ENCODE data around the gene CCDC158. TPM values are rescaled to one million over a fixed set of nuclear protein-coding genes. Genes with fewer than 3 reads are reported as not detected.
"Not testable (repeated sequence)": the region's sequence is repeated elsewhere in the genome, so short reads cannot be mapped to it uniquely, and the experiment has no call there.

CCDC158 gene
- total RNA-seq, 1 experiment from 2014 or later = not detected

DNA sequence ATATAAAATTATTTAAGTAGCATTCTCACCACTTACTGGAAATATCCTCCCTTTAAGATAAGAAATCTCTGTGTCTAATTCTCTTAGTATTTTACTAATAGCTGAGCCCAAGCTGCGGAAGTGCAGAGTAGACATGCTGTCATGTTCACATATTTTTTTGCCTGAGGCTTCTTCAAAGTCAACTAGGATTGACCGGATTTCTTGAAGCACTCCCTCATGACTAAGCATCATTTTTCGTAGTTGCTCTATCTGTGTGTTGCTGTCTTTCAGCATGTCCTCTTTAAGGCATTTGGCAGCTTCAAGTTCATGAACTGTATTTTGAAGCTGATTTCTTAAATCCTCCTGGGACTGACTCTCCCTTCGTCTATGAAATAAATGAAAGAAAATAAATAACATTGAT, 36.9 kb downstream of the CCDC158 start:
- no peak overlapping the region for H3K4me3 ChIP-seq
- DNase-seq = no peak
- H3K27me3 ChIP-seq = no peaks in the 10 kb centered on the region
- H3K36me3 ChIP-seq = no peaks in the 10 kb centered on the region
- H3K9me3 ChIP-seq = no peaks in the 10 kb centered on the region

- no peaks in the 10 kb centered on the region for H3K27me3 ChIP-seq
- H3K4me3 ChIP-seq = no peak overlapping the region
- H3K9me3 ChIP-seq = no peaks in the 10 kb centered on the region
- no peak for DNase-seq
- H3K36me3 ChIP-seq = no peaks in the 10 kb centered on the region
Observed at GRCh38 chr4:76383001-76383400, 37.9 kb downstream of the CCDC158 start.

GRCh38 chr4:76381986-76382385, 39.0 kb downstream of the CCDC158 start:
- H3K4me3 ChIP-seq = no peak overlapping the region
- DNase-seq = no peak
- H3K36me3 ChIP-seq = no peaks in the 10 kb centered on the region
- H3K27me3 ChIP-seq = no peaks in the 10 kb centered on the region
- H3K9me3 ChIP-seq = no peaks in the 10 kb centered on the region

DNA sequence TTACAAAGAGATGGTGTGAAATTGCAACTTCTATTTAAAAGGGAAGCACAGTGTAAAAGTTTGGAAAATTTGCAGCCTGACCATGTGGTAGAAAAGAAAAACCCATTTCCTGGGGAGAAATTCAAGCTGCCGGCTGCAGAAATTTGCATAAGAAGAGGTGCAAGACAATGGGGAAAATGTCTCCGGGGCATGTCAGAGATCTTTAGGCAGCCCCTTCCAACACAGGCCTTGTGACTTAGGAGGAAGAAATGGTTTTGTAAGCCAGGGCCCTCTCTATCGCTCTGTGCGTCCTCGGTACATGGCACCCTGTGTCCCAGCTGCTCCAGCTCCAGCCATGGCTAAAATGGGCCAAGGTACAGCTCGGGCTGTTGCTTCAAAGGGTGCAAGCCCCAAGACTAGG, 40.4 kb downstream of the CCDC158 start:
- no peak overlapping the region for H3K4me3 ChIP-seq

GRCh38 chr4:76377911-76378310, 43.0 kb downstream of the CCDC158 start:
- Histone ChIP-seq H3K9me3 (no peaks in the 10 kb centered on the region), H3K4me3 (no peak overlapping the region), H3K36me3 (no peaks in the 10 kb centered on the region), H3K27me3 (no peaks in the 10 kb centered on the region)
- no peak for DNase-seq

More for the DNA sequence above, 40.4 kb downstream of the CCDC158 start:
- H3K9me3 ChIP-seq = no peaks in the 10 kb centered on the region
- H3K36me3 ChIP-seq = no peaks in the 10 kb centered on the region
- DNase-seq = no peak
- no peaks in the 10 kb centered on the region for H3K27me3 ChIP-seq

DNA sequence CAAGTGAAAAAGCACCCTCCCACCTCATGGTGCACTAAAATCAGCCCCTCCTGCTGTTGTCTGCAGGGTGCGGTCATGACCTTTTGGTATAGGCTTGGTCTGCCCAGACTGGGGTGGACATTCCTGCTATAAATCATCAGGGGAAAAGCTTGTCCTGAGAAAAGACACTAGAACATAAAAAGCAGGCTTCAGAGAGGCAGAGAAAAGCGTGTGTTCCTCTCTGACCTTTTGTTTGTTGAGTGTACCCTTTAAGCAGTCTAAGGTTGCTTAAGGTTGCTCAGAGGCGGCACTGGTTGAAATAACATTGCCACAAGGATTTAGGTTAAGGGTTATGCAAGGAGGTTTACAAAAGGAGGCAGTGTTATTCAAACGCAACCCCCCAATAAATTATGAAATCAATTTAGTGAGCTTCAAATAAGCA, 43.5 kb downstream of the CCDC158 start:
- no peak overlapping the region for H3K4me3 ChIP-seq
- DNase-seq = no peak
- no peaks in the 10 kb centered on the region for H3K36me3 ChIP-seq
- H3K9me3 ChIP-seq = no peaks in the 10 kb centered on the region
- H3K27me3 ChIP-seq = no peaks in the 10 kb centered on the region

DNA sequence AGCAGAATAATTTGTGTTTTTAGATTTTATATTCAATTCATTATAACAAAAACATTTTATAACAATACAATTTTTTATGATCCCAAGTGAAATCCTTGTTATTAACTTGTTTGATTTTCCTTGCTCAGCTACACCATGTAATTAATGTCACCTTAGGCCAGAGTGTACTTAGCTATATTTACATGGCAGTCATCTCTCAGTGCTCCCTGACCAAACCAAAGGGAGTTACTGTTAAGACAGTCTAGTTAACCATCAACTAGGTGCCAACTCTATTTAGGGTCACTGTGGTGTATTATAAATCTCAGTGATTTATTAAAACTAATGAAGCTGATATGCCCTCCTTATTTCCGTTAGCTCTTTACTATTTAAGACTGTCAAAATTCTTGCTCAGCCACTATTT, 44.4 kb downstream of the CCDC158 start:
- DNase-seq = no peak
- Histone ChIP-seq H3K27me3 (no peaks in the 10 kb centered on the region), H3K9me3 (no peaks in the 10 kb centered on the region)

DNA sequence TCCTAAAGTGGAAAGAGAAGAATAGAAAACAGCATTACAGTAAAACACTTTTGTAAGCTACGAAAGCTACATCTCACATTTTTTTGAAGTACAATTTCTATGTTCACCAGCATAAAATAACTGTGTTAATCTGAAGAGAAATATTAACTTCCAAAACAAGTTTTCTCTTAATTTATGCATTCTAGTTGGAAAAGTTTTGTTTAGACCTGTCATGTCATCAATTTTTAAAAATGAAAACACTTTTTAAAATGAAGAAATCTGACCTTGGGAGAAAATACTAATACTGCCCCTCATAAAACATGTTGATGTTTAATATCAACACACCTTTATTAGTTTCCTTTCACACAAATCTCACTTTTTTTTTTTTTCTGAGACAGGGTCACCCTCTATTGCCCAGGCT, 45.2 kb downstream of the CCDC158 start:
- Histone ChIP-seq H3K36me3 (no peaks in the 10 kb centered on the region), H3K9me3 (no peaks in the 10 kb centered on the region), H3K27me3 (no peaks in the 10 kb centered on the region), H3K4me3 (no peak overlapping the region)
- no peak for DNase-seq

More for the DNA sequence above, 44.4 kb downstream of the CCDC158 start:
- H3K36me3 ChIP-seq = no peaks in the 10 kb centered on the region
- no peak overlapping the region for H3K4me3 ChIP-seq

- Histone ChIP-seq H3K36me3 (no peaks in the 10 kb centered on the region), H3K9me3 (no peaks in the 10 kb centered on the region), H3K27me3 (no peaks in the 10 kb centered on the region), H3K4me3 (no peak overlapping the region)
- DNase-seq = no peak
Observed at GRCh38 chr4:76374798-76375197, 46.1 kb downstream of the CCDC158 start.

GRCh38 chr4:76373919-76374552, 46.9 kb downstream of the CCDC158 start:
- Histone ChIP-seq H3K27me3 (no peaks in the 10 kb centered on the region), H3K36me3 (no peaks in the 10 kb centered on the region)
- DNase-seq = peak; percentile 44

DNA sequence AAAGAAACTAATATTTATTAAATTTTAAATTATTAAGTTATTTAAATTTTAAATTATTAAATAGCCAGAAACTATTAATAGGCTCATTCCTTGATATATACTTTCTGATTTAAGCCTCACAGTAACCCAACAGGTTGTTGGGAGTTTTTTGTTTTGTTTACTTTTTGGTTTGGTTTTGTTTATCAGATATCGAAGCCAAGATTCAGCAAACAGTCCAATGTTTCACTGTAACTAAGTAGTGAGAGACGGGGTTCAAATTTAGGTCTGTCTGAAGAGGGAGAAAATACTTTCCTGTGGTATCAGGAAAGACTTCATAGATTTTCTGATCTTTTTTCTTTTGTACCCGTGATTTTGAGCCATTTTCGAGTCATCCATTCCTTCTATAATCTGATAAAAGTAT, 54.2 kb downstream of the CCDC158 start:
- no peaks in the 10 kb centered on the region for H3K36me3 ChIP-seq
- H3K9me3 ChIP-seq = no peaks in the 10 kb centered on the region
- H3K27me3 ChIP-seq = no peaks in the 10 kb centered on the region
- DNase-seq = no peak
- H3K4me3 ChIP-seq = no peak overlapping the region

More at GRCh38 chr4:76373919-76374552, 46.9 kb downstream of the CCDC158 start:
- Histone ChIP-seq H3K4me3 (no peak overlapping the region), H3K9me3 (no peaks in the 10 kb centered on the region)

- Histone ChIP-seq H3K9me3 (no peaks in the 10 kb centered on the region), H3K36me3 (no peaks in the 10 kb centered on the region), H3K27me3 (no peaks in the 10 kb centered on the region), H3K4me3 (no peak overlapping the region)
- DNase-seq = peak; percentile 4
Observed at GRCh38 chr4:76365636-76366035, 55.3 kb downstream of the CCDC158 start.

DNA sequence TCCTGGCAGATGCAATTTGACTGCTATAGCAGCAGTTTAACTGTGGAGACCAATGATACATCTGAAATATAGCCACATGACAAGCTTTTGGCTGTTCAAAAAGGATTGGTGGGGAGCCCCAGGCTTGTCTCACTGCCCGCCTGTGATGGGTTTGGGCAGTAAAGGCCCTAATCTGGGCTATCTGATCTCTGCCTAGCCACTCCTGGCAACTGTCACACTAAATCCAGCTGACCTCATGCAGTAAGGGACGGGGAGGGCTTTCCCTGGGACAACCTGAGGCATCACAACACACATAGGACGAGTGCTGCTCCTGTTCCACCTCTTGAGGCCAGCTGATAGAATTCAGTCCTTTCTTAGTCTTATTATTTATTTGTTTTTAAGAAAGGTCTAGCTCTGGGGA, 56.2 kb downstream of the CCDC158 start:
- Histone ChIP-seq H3K9me3 (no peaks in the 10 kb centered on the region), H3K27me3 (no peaks in the 10 kb centered on the region), H3K36me3 (no peaks in the 10 kb centered on the region), H3K4me3 (no peak overlapping the region)
- no peak for DNase-seq

GRCh38 chr4:76363556-76364290, 57.2 kb downstream of the CCDC158 start:
- Histone ChIP-seq H3K36me3 (no peaks in the 10 kb centered on the region), H3K4me3 (no peak overlapping the region), H3K27me3 (no peaks in the 10 kb centered on the region), H3K9me3 (no peaks in the 10 kb centered on the region)
- no peak for DNase-seq

GRCh38 chr4:76361689-76362412, 59.1 kb downstream of the CCDC158 start:
- no peak overlapping the region for H3K4me3 ChIP-seq
- no peaks in the 10 kb centered on the region for H3K27me3 ChIP-seq
- H3K36me3 ChIP-seq = no peaks in the 10 kb centered on the region
- no peaks in the 10 kb centered on the region for H3K9me3 ChIP-seq
- no peak for DNase-seq

GRCh38 chr4:76359881-76360466, 61.0 kb downstream of the CCDC158 start:
- H3K36me3 ChIP-seq, H3K4me3 ChIP-seq, H3K27me3 ChIP-seq, H3K9me3 ChIP-seq, DNase-seq: not testable (repeated sequence)

DNA sequence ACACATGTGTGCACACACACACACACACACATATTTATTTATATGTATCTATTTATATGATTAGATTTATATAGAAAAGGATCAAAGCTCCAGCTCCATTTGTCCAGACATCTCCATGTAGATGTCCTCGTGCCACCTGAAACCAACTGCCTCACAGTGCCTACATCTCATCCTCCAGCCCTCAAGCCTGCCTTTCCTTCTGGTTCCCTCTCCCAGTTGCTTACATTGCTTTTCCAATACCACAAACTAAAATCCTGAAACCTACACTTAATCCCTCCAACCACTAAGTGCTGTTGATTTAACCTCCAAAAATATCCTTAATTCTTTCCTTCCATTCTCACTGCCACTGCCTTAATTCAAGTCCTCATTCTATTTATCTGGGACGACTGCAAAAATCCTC, 63.0 kb downstream of the CCDC158 start:
- Histone ChIP-seq H3K36me3 (no peaks in the 10 kb centered on the region), H3K9me3 (no peaks in the 10 kb centered on the region), H3K4me3 (no peak overlapping the region), H3K27me3 (no peaks in the 10 kb centered on the region)
- DNase-seq = no peak

All from MG63 (cell line).